Transverse colon (tissue), 4 donors: ENCODE data around the gene AURKA. TPM values are rescaled to one million over a fixed set of nuclear protein-coding genes. Genes with fewer than 3 reads are reported as not detected.

Experiments
- DNase-seq: peaks from one replicate; pipeline ENCODE4 v3.0.0-alpha.2; 2019
- H3K27ac ChIP-seq, 4 donors: fragments of 200-600 bp; sonication (generic); 2 replicates each; pipeline ENCODE4 v1.5.1; 2016 to 2018; ENCODE audit warnings: inconsistent platforms in 4 of 4
- H3K27me3 ChIP-seq: fragments of 200-600 bp; sonication (generic); 2 replicates; pipeline ENCODE4 v1.5.1; 2017; ENCODE audit warnings: inconsistent platforms
- H3K36me3 ChIP-seq, 4 donors: fragments of 200-600 bp; sonication (generic); 2 replicates each; pipeline ENCODE4 v1.5.1; 2017 to 2019; ENCODE audit warnings: inconsistent platforms in 4 of 4
- H3K4me1 ChIP-seq, 4 donors: fragments of 200-600 bp; sonication (generic); 2 replicates each; pipeline ENCODE4 v1.5.1; 2017 to 2020; ENCODE audit warnings: inconsistent platforms in 4 of 4
- H3K4me3 ChIP-seq, 4 donors: fragments of 200-600 bp; sonication (generic); 1 replicate in 1 of 4; 2 replicates in 3 of 4; pipeline versions ENCODE4 v1.5.1 to v1.6.1; 2017 to 2019; ENCODE audit warnings: inconsistent platforms in 4 of 4
- H3K9me3 ChIP-seq, 2 donors: fragments of 200-600 bp; sonication (generic); 2 replicates each; pipeline ENCODE4 v1.5.1; 2017 to 2019; ENCODE audit warnings: inconsistent platforms in 2 of 2
- CTCF ChIP-seq, 5 experiments: fragments of 200-600 bp in 3 of 5; fragments of 450-650 bp in 2 of 5; sonication (generic) in 3 of 5; IDR thresholded peaks; 1 replicate in 2 of 5; 2 replicates in 3 of 5; pipeline ENCODE4 v1.5.1; 2016 to 2017; ENCODE audit warnings: antibody characterized with exemption in 5 of 5, inconsistent platforms in 3 of 5, mild to moderate bottlenecking in 2 of 5, moderate library complexity in 1 of 5
- EP300 ChIP-seq: sonication (generic); formaldehyde crosslinking; IDR thresholded peaks from one replicate; pipeline ENCODE4 v1.6.1; 2017; ENCODE audit warnings: antibody characterized with exemption, low read depth
- POLR2A ChIP-seq: fragments of 450-650 bp; IDR thresholded peaks from one replicate; pipeline ENCODE4 v1.6.1; 2016; ENCODE audit warnings: antibody characterized with exemption, mild to moderate bottlenecking, moderate library complexity
- POLR2AphosphoS5 ChIP-seq, 3 donors: sonication (generic); formaldehyde crosslinking; IDR thresholded peaks; one replicate each; pipeline ENCODE4 v1.6.1; 2016; ENCODE audit warnings: antibody characterized with exemption in 3 of 3
- WGBS, 2 donors: methylation state at CpG; one replicate each; pipeline ENCODE4 v1.1.5; 2018; ENCODE audit warnings: low coverage in 1 of 2; 5-methylcytosine and 5-hydroxymethylcytosine counted together
- in situ Hi-C, 4 donors: fragments of 200-750 bp; cut with MboI; loops; one replicate each; pipeline versions ENCODE4 v1.15.0 to v1.15.1; 2017; ENCODE audit warnings: low sequenced_read_pairs in 3 of 4, low pct_ligation_motif_present in 1 of 4, low pct_unique_long_range_greater_than_20kb in 1 of 4
- intact Hi-C: fragments of 100-400 bp; cut with DNase I; formaldehyde crosslinking; loops from one replicate; pipeline ENCODE4 v1.15.1; 2023; ENCODE audit warnings: low total_unique reads
- total RNA-seq, 4 donors: library from RNA; depleted of rRNA; stranded (reverse); fragments of >200 nt; gene quantifications; one replicate each; pipeline ENCODE4 v1.1.0, GENCODE V29; 2016

The AURKA gene
- total RNA-seq, 4 donors from 2014 or later: 0.75 to 12.4 (median 4.9) TPM

GRCh38 chr20:56417911-56418310 lies 25.9 kb upstream of the AURKA start:
- Histone ChIP-seq H3K36me3 (no peaks in the 10 kb centered on the region), H3K27me3 (no peaks in the 10 kb centered on the region), H3K4me3 (no peak overlapping the region), H3K4me1 (peaks cover 0 to 4% (median 0%) of the 10 kb centered on the region in 4 donors), H3K27ac (peak overlapping the region; percentile 33 to 69 (median 48)), H3K9me3 (no peaks in the 10 kb centered on the region)
- TF ChIP-seq EP300 (no peak), POLR2AphosphoS5 (IDR thresholded peaks at IDR 0.05) (no peak), CTCF (IDR thresholded peaks at IDR 0.05) (no peak), POLR2A (no peak)
- intact Hi-C loops: no loop called here
- no peak for DNase-seq
- WGBS, 2 donors: 87 to 88% methylated on average over 1 to 4 of the region's 4 CpGs
- in situ Hi-C loops: no loop called here

GRCh38 chr20:56417402-56417801 lies 25.4 kb upstream of the AURKA start:
- WGBS, 2 donors: 86 to 95% methylated on average over 2 to 7 of the region's 7 CpGs
- no peaks in the 10 kb centered on the region for H3K4me1 ChIP-seq
- H3K27ac ChIP-seq: peak overlapping the region in 1 of 4 donors; percentile 39
- H3K4me3 ChIP-seq: no peak overlapping the region
- no peaks in the 10 kb centered on the region for H3K27me3 ChIP-seq
- H3K9me3 ChIP-seq: no peaks in the 10 kb centered on the region
- H3K36me3 ChIP-seq: no peaks in the 10 kb centered on the region
- in situ Hi-C loops: no loop called here
- intact Hi-C loops: no loop called here
- no peak for DNase-seq
- TF ChIP-seq CTCF (IDR thresholded peaks at IDR 0.05) (no peak), EP300 (no peak)

- TF ChIP-seq POLR2AphosphoS5 (IDR thresholded peaks at IDR 0.05) (no peak), CTCF (IDR thresholded peaks at IDR 0.05) (no peak), EP300 (no peak), POLR2A (no peak)
Measured at GRCh38 chr20:56414842-56415765, 23.1 kb upstream of the AURKA start.

GRCh38 chr20:56412949-56413348 lies 20.9 kb upstream of the AURKA start:
- H3K36me3 ChIP-seq: peaks cover 0 to 2% (median under 1%) of the 10 kb centered on the region in 4 donors
- in situ Hi-C loops (no loop called here), intact Hi-C loops (no loop called here)
- no peak for DNase-seq
- peak overlapping the region; percentile 49 to 56 (median 56) for H3K27ac ChIP-seq
- TF ChIP-seq CTCF (IDR thresholded peaks at IDR 0.05) (no peak), POLR2A (no peak), POLR2AphosphoS5 (IDR thresholded peaks at IDR 0.05) (no peak), EP300 (no peak)
- H3K4me1 ChIP-seq: peaks cover 0 to 12% (median 0%) of the 10 kb centered on the region in 4 donors
- 92 to 100% methylated on average over 3 of the region's 3 CpGs for WGBS, 2 donors
- H3K27me3 ChIP-seq: no peaks in the 10 kb centered on the region
- H3K4me3 ChIP-seq: peak overlapping the region in 2 of 4 donors; percentile 4 to 8
- H3K9me3 ChIP-seq: no peaks in the 10 kb centered on the region

More at GRCh38 chr20:56414842-56415765, 23.1 kb upstream of the AURKA start:
- Histone ChIP-seq H3K4me3 (no peak overlapping the region), H3K4me1 (peaks cover 0 to 7% (median 0%) of the 10 kb centered on the region in 4 donors), H3K36me3 (no peaks in the 10 kb centered on the region), H3K9me3 (no peaks in the 10 kb centered on the region), H3K27ac (no peak overlapping the region), H3K27me3 (no peaks in the 10 kb centered on the region)
- WGBS, 2 donors: 85 to 87% methylated on average over 7 to 12 of the region's 12 CpGs
- intact Hi-C loops (no loop called here), in situ Hi-C loops (no loop called here)
- DNase-seq: no peak
